IMR-90 (cell line): ENCODE measurements around the gene NADK2. TPM values are rescaled to one million over a fixed set of nuclear protein-coding genes. Genes with fewer than 3 reads are reported as not detected.

Source experiments
- ATAC-seq: fragments of 200-7000 bp; cut with Tn5 transposase; 2 replicates; pipeline ENCODE4 v1.9.1; 2020; ENCODE audit warnings: low read depth, mild to moderate bottlenecking, moderate library complexity
- BruUV-seq: library from RNA; stranded (reverse); fragments of 400-500 nt; replicated peaks from 2 replicates; lab custom pipeline; 2021; lab: Mats Ljungman, UMichigan
- CTCF ChIA-PET: fragments of 300-600 bp; formaldehyde crosslinking; extraction: SDS; loops from one replicate; lab custom pipeline; 2021; ENCODE audit warnings: antibody characterized with exemption; lab: Yijun Ruan, JAX
- POLR2A ChIA-PET: fragments of 300-600 bp; sonication (Branson Sonifier 250); formaldehyde crosslinking; loops from one replicate; lab custom pipeline; 2022; ENCODE audit warnings: antibody characterized with exemption; ENCODE audit not compliant: unreplicated experiment; lab: Charles Lee
- DNase-seq: peaks from one replicate; pipeline ENCODE4 v3.0.0; 2013
- H2AFZ ChIP-seq: replicated peaks from 2 replicates; pipeline ENCODE3; 2013; ENCODE audit warnings: low read length, mild to moderate bottlenecking; ENCODE audit not compliant: poor library complexity
- H2AK5ac ChIP-seq: 2 replicates; pipeline ENCODE4 v1.6.1; 2013; ENCODE audit warnings: low read depth, low read length, inconsistent platforms
- H2AK9ac ChIP-seq: replicated peaks from 2 replicates; pipeline ENCODE3; 2013; ENCODE audit warnings: mild to moderate bottlenecking, low read depth, low read length, moderate library complexity; ENCODE audit not compliant: poor library complexity
- H2BK120ac ChIP-seq: 2 replicates; pipeline ENCODE4 v1.6.1; 2013; ENCODE audit warnings: low read depth, low read length, inconsistent platforms
- H2BK15ac ChIP-seq: 3 replicates; pipeline ENCODE4 v1.6.1; 2013; ENCODE audit warnings: low read depth, low read length, inconsistent platforms
- H2BK20ac ChIP-seq: 2 replicates; pipeline ENCODE4 v1.6.1; 2013; ENCODE audit warnings: low read depth, mild to moderate bottlenecking, inconsistent platforms, low read length, moderate library complexity
- H2BK5ac ChIP-seq: 2 replicates; pipeline ENCODE4 v1.6.1; 2013; ENCODE audit warnings: mild to moderate bottlenecking, low read depth, low read length, inconsistent platforms; ENCODE audit not compliant: poor library complexity, severe bottlenecking
- H3K14ac ChIP-seq: replicated peaks from 2 replicates; pipeline ENCODE4 v1.6.1; 2013; ENCODE audit warnings: low read depth, low read length, inconsistent platforms
- H3K18ac ChIP-seq: 2 replicates; pipeline ENCODE4 v1.6.1; 2013; ENCODE audit warnings: low read depth, low read length, control low read depth
- H3K23ac ChIP-seq: 2 replicates; pipeline ENCODE4 v1.6.1; 2013; ENCODE audit warnings: low read depth, low read length, inconsistent platforms
- H3K27ac ChIP-seq: 2 replicates; pipeline ENCODE4 v1.5.1; 2013; ENCODE audit warnings: mild to moderate bottlenecking, control low read depth, low read length; ENCODE audit not compliant: insufficient read depth
- H3K27me3 ChIP-seq: 2 replicates; pipeline ENCODE4 v1.6.1; 2013; ENCODE audit warnings: low read length; ENCODE audit not compliant: control insufficient read depth, insufficient read depth
- H3K36me3 ChIP-seq: 2 replicates; pipeline ENCODE4 v1.6.1; 2013; ENCODE audit warnings: low read length, mixed read lengths; ENCODE audit not compliant: control insufficient read depth, insufficient read depth
- H3K4ac ChIP-seq: 2 replicates; pipeline ENCODE4 v1.6.1; 2013; ENCODE audit warnings: low read depth, low read length, inconsistent platforms
- H3K4me1 ChIP-seq: 2 replicates; pipeline ENCODE4 v1.6.1; 2013; ENCODE audit warnings: low read length, mixed read lengths; ENCODE audit not compliant: control insufficient read depth, insufficient read depth
- H3K4me2 ChIP-seq: 2 replicates; pipeline ENCODE4 v1.6.1; 2013; ENCODE audit warnings: low read depth, mild to moderate bottlenecking, control low read depth, low read length, moderate library complexity
- H3K4me3 ChIP-seq: 2 replicates; pipeline ENCODE4 v1.5.1; 2013; ENCODE audit warnings: low read depth, mild to moderate bottlenecking, control low read depth, low read length, moderate library complexity; ENCODE audit not compliant: insufficient read depth
- H3K56ac ChIP-seq: 2 replicates; pipeline ENCODE4 v1.6.1; 2013; ENCODE audit warnings: low read length, inconsistent platforms; ENCODE audit not compliant: insufficient read depth; ENCODE audit errors: extremely low read depth
- H3K79me1 ChIP-seq, 2 experiments: 2 replicates each; pipeline ENCODE4 v1.6.1; 2013; ENCODE audit warnings: low read length in 2 of 2, inconsistent platforms in 1 of 2, low read depth in 1 of 2
- H3K9ac ChIP-seq: 2 replicates; pipeline ENCODE4 v1.6.1; 2013; ENCODE audit warnings: low read depth, low read length, control low read depth
- H3K9me1 ChIP-seq: 2 replicates; pipeline ENCODE4 v1.6.1; 2013; ENCODE audit warnings: low read length, inconsistent platforms; ENCODE audit not compliant: insufficient read depth
- H3K9me3 ChIP-seq: 2 replicates; pipeline ENCODE4 v1.6.1; 2013; ENCODE audit warnings: low read length; ENCODE audit not compliant: control insufficient read depth, insufficient read depth
- H4K20me1 ChIP-seq: 2 replicates; pipeline ENCODE4 v1.6.1; 2013; ENCODE audit warnings: low read length, inconsistent platforms; ENCODE audit not compliant: insufficient read depth
- H4K5ac ChIP-seq: 2 replicates; pipeline ENCODE4 v1.6.1; 2013; ENCODE audit warnings: mild to moderate bottlenecking, low read depth, low read length, control low read depth
- H4K8ac ChIP-seq, 2 experiments: 2 replicates each; pipeline ENCODE4 v1.6.1; 2013; ENCODE audit warnings: low read depth in 2 of 2, low read length in 2 of 2, control low read depth in 1 of 2, inconsistent platforms in 1 of 2
- H4K91ac ChIP-seq: 2 replicates; pipeline ENCODE4 v1.6.1; 2013; ENCODE audit warnings: low read depth, low read length, inconsistent platforms; ENCODE audit not compliant: insufficient read depth
- CEBPB ChIP-seq: IDR thresholded peaks from 2 replicates; pipeline ENCODE4 v1.6.1; 2012; ENCODE audit warnings: low read depth, low read length, improper control_type of control experiment
- CTCF ChIP-seq: conservative IDR thresholded peaks from 2 replicates; pipeline ENCODE4 v1.5.1; 2012; ENCODE audit warnings: mild to moderate bottlenecking, low read depth, low read length, improper control_type of control experiment
- ELK1 ChIP-seq: fragments of 150-350 bp; IDR thresholded peaks from 2 replicates; pipeline ENCODE4 v1.6.1; 2016; ENCODE audit warnings: low read depth, mild to moderate bottlenecking, low read length, moderate library complexity, borderline replicate concordance
- MAFK ChIP-seq: IDR thresholded peaks from 2 replicates; pipeline ENCODE4 v1.6.1; 2012; ENCODE audit warnings: low read depth, low read length, improper control_type of control experiment
- MXI1 ChIP-seq: IDR thresholded peaks from 2 replicates; pipeline ENCODE4 v1.6.1; 2012; ENCODE audit warnings: low read depth, mild to moderate bottlenecking, low read length, moderate library complexity, borderline replicate concordance
- SMC3 ChIP-seq: fragments of 150-350 bp; IDR thresholded peaks from 2 replicates; pipeline ENCODE4 v1.6.1; 2016; ENCODE audit warnings: low read depth, mild to moderate bottlenecking, antibody characterized with exemption, low read length, moderate library complexity
- WGBS, 2 experiments: methylation state at CpG; one replicate each; pipeline versions ENCODE4 v1.1.5 to v1.1.7; 2013; ENCODE audit warnings: missing lambda C conversion rate in 2 of 2; ENCODE audit not compliant: insufficient read length in 1 of 2; ENCODE audit errors: extremely low coverage in 2 of 2; 5-methylcytosine and 5-hydroxymethylcytosine counted together
- dilution Hi-C: fragments of 300-500 bp; cut with HindIII; formaldehyde crosslinking; loops from one replicate; pipeline ENCODE4 v1.14.3; 2018; ENCODE audit warnings: low sequenced_read_pairs; ENCODE audit not compliant: unreplicated experiment
- in situ Hi-C: fragments of 300-500 bp; cut with MboI; formaldehyde crosslinking; loops from 3 replicates; pipeline ENCODE4 v1.14.3; 2019; ENCODE audit warnings: low sequenced_read_pairs, inconsistent platforms, mixed read lengths
- intact Hi-C: fragments of 100-400 bp; cut with micrococcal nuclease; formaldehyde crosslinking; loops from 2 replicates; pipeline ENCODE4 v1.10.0; 2022
- polyA plus RNA-seq, 3 experiments: library from polyadenylated mRNA; depleted of rRNA; stranded (reverse); fragments of >200 nt; gene quantifications; 2 replicates each; pipeline ENCODE4 v1.2.3, GENCODE V29; 2012; ENCODE audit warnings: low replicate concordance in 1 of 3
- total RNA-seq: library from RNA; depleted of rRNA; stranded (reverse); fragments of >200 nt; gene quantifications from 2 replicates; pipeline ENCODE4 v1.2.3, GENCODE V29; 2012

Gene NADK2
- total and polyA plus RNA-seq, 2 of the 4 experiments (the other 2 are of a cell fraction), result 7.4 to 17.4 TPM

- DNase-seq (no peak), ATAC-seq (no peak)
- Histone ChIP-seq H3K9me3 (no peaks in the 10 kb centered on the region), H3K9me1 (no peaks in the 10 kb centered on the region), H3K27ac (no peak overlapping the region), H3K4me3 (no peak overlapping the region), H3K14ac (no peak overlapping the region), H3K56ac (no peak overlapping the region), H3K4me1 (no peaks in the 10 kb centered on the region; the same call in 1 of the 2 replicates), H3K36me3 (peaks cover 9% of the 10 kb centered on the region), H2BK20ac (no peak overlapping the region), H3K4ac (no peak overlapping the region), H2BK15ac (no peak overlapping the region), H4K91ac (no peak overlapping the region), H4K5ac (no peak overlapping the region), H4K20me1 (no peaks in the 10 kb centered on the region), H2AK5ac (no peak overlapping the region), H3K23ac (no peak overlapping the region), H3K18ac (no peak overlapping the region), H3K27me3 (no peaks in the 10 kb centered on the region), H3K9ac (no peak overlapping the region), H4K8ac (no peak overlapping the region), H3K4me2 (no peak overlapping the region), H2BK120ac (no peak overlapping the region), H2AFZ (no peak overlapping the region), H2AK9ac (no peak overlapping the region), H2BK5ac (no peak overlapping the region), H3K79me1 (peaks cover 0 to 6% of the 10 kb centered on the region in 2 experiments; a peak in 2 of 4 replicates)
- WGBS, 2 experiments, result no CpG with 5 or more reads among the region's 1 CpG
- intact Hi-C loops, result no loop called here
- TF ChIP-seq MAFK, result no peak
- TF ChIP-seq CTCF, result no peak
- TF ChIP-seq ELK1, result no peak
- no peak for TF ChIP-seq MXI1
- no peak for TF ChIP-seq CEBPB
- no peak for TF ChIP-seq SMC3
- ChIA-PET POLR2A (no interaction called here), CTCF (interaction anchor here (0.5 kb wide), 1 partner anchor 92 kb away, joined by 5 read pairs; no protein-coding TSS in a partner anchor)
- no TSS peak for BruUV-seq
- dilution Hi-C loops, result no loop called here
- in situ Hi-C loops, result no loop called here
These were observed 24.2 kb downstream of the NADK2 start for GRCh38 chr5:36217567-36217966.
